ENCODE results near the gene GGCX. TPM values are rescaled to one million over a fixed set of nuclear protein-coding genes. Genes with fewer than 3 reads are reported as not detected.
"Not testable (repeated sequence)": the region's sequence is repeated elsewhere in the genome, so short reads cannot be mapped to it uniquely, and the experiment has no call there.

Gene GGCX
- polyA plus RNA-seq, 3 donors = 9.0 to 31.3 (median 25.5) TPM

DNA sequence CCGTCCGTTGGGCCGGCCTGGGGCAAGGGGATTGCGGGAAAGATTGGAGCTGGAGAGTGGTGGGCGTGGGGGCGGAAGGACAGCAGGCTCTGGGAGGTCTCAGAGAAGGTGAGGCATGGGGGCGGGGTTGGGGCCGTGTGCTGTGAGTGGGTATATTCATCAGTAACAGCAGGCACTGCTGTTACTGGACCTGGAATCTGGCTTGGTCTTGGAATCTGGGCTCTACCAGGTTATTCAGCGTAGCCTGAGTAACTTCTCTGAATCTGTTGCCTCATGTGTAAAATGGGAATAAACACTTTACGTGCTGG is 34.7 kb upstream of the GGCX start:
- WGBS, 3 donors = 0 to 2% (median 2%) methylated on average over 10 of the region's 10 CpGs
- H3K27ac ChIP-seq (ENCODE audit: low read depth, low read length) = peak overlapping the region; percentile 31

DNA sequence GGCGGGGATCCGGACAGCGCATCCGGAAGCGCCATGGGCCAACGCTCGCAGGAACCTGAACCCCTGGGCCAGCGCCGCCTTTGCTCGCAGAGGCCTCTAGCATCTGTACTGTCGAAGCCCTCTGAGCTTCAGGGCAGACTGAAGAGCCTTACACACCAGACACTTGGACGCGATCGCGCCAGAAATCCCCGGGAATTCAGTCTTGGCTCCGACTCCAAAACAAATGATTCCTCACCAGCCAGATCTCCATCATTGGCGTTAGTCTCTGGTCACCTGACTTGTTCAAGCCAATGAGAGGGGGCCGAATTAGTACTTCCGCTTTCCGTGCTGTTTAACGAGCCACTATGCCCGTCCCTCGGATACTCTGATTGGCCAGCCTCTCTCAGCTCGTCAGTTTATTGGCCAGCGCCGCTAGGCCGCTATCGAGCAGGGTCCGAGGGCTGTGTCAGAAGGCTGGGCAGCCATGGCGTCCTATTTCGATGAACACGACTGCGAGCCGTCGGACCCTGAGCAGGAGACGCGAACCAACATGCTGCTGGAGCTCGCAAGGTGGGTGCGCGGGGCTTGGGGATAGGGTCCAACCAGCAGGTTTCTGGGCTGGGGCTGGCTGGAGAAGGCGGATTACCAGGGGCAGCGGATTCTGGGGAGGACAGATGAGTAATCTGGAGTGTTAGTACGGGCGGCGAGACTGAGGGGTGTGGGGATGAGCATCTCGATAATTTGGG is 34.2 kb upstream of the GGCX start, which contains the start of gene RNF181:
Gene RNF181, plus strand, starts transcription at position 445 of the 725 bp plus-strand sequence. Its CDS starts 19 bp downstream, at position 464.
- H3K27ac ChIP-seq (ENCODE audit: low read depth, low read length) = peak within 1 kb of the TSS; percentile 60
- 0 to 1% (median 1%) methylated on average over 47 of the region's 47 CpGs for WGBS, 3 donors

DNA sequence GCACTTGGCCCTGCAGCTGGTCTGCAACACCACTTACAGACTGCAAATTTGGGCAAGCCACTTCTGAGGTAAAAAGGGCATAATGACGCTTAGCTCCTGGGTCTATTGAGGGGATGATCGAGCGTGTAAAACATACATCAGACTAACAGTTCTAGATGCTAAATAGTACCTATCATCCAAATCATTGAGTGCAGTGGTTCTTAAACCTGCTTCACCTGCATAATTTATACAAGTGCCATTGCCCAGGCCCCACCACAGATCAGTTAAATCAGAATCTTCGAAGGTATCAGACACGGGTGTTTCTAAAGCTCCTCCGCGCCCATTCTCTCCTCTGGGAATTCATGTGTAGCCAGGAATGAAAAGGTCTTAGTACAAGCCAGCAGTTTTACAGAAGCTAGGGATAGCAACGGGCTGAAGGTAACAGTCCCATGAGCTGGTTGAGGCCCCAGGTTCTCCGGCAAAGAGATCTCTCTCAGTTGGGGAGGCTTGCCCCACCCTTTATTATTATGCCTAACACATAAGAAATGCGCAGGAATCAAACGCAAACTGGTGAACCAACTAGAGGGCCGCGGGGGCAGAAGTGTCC is 33.5 kb upstream of the GGCX start:
- WGBS, 3 donors = 18 to 20% (median 18%) methylated on average over 13 of the region's 13 CpGs
- H3K27ac ChIP-seq (ENCODE audit: low read depth, low read length) = peak overlapping the region; percentile 60

DNA sequence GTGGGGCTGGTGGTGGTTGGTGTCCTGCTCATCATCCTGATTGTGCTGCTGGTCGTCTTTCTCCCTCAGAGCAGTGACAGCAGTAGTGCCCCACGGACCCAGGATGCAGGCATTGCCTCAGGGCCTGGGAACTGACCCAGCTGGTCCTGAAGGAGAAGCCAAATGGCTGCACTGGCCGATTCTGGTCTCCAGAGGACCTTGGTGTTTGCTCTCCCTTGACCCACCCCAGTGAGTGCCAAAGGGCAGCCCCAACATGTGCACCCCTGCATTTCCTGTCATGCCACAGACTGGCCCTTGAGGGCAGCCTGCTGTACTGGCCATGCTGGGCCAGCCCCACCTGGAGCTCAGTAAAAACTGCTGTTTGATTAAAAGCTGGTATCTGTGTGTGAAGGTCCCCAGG is 31.7 kb upstream of the GGCX start:
- H3K27ac ChIP-seq (ENCODE audit: low read depth, low read length) = no peak overlapping the region
- WGBS, 3 donors = 26 to 77% (median 59%) methylated on average over 3 of the region's 3 CpGs

DNA sequence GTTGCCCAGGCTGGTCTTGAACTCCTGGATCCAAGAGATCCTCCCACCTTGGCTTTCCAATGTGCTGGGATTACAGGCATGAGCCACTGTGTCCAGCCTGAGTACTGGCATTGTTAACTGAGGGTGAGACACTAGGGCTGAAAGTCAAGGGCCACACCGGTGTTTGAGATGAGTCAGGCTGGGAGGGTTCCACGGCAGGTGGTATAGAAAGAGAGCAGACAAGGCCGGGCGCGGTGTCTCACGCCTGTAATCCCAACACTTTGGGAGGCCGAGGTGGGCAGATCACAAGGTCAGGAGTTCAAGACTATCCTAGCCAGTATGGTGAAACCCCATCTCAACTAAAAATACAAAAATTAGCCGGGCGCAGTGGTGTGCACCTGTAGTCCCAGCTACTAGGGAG is 31.0 kb upstream of the GGCX start:
- 91 to 95% (median 94%) methylated on average over 9 of the region's 9 CpGs for WGBS, 3 donors
- not testable (repeated sequence) for H3K27ac ChIP-seq (ENCODE audit: low read depth, low read length)

DNA sequence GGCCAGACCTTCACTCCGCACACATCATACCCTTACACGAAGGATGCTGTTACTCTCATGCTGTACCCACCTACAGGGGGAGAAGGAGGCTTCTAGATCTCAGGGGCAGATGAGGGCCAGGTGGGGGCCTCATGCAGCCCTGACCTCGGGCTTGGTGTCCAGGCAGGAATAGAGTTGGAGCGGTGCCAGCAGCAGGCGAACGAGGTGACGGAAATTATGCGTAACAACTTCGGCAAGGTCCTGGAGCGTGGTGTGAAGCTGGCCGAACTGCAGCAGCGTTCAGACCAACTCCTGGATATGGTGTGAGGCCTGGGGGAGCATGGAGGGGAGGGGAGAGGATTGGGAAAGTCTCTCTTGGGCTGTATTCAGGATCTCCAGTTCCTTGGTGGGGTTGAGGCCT is 30.3 kb upstream of the GGCX start:
- H3K27ac ChIP-seq (ENCODE audit: low read depth, low read length) = no peak overlapping the region
- 63 to 81% (median 72%) methylated on average over 12 of the region's 12 CpGs for WGBS, 3 donors

DNA sequence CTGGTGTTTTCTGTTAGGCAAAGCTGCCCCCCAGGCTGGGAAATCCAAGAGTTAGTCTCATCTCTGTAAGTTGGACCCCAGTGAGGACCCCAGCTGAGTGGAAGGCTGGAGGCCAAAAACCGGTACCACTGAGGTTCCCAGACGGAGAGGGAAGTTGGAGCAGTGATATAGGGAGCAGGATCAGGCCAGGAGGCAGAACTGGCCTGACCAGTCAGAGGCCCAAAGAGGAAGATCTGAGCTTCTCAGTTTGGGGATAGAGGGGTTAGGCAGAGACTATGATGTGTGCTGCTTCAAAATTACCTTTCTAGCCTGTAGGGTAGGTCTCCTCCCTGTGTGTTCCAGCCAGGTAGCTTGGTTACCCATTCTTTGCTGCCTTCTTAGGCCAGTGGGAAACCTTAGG is 29.7 kb upstream of the GGCX start:
- H3K27ac ChIP-seq (ENCODE audit: low read depth, low read length) = no peak overlapping the region
- 57 to 79% (median 58%) methylated on average over 2 of the region's 2 CpGs for whole genome bisulfite sequencing, 3 donors

DNA sequence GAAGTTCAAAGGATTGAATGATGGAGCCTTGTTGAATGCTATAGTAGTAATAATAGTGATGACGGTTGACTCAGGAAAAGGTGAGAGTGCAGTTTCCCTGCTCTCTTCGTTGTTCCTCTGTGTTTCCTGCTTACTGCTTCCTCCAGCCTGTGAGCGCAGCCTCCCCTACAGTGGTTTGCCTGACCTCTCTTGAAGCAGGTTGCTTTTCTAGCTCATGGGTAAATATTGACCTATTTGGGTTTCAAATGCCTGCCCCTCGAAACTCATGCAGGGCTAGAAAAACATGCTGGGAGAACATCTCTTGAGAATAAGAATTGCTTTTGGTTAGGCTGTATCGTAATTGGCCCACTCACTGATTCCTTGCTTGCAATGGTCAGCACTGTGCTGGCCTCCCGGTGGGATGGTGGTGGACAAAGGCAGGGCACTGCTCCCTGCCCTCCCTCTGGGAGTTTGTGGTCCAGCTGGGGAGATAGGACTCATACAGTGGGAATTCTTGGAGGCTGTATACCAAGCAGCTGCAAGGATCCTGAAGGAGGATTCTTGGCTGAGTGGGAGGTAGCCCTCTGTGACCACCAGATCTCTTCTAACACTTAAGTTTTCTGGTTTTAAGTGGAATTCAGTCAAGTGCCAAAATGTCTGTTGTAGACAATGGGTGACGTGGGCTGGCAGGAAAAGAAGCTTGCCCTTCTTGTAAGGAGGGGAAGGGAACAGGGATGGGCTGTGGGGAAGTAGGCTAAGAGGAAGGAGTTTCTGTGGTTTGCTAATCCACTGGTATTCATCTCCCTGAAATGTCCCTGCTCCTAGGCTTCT is 28.9 kb upstream of the GGCX start:
- H3K27ac ChIP-seq (ENCODE audit: low read depth, low read length) = no peak overlapping the region
- 28 to 40% (median 29%) methylated on average over 7 of the region's 7 CpGs for WGBS, 3 donors

DNA sequence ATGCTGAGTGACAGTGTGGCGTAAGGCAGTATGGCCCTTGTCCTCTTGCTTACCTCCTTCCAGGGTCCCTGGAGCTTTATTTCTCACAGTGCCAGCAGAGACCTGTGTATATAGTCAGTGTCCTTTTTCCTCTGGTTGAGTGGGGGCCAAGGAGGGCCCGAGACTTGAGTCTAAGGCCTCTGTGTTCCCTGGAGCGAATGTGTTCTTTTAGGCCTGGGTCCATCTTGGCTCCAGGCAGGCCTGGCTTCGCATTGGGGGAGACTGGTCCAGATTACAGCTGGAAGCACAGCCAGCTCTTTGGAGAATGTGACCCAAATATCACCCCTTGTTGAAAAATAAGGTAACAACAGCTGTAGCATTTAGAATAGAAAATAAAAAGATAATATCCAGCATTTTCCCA is 27.9 kb upstream of the GGCX start:
- H3K27ac ChIP-seq (ENCODE audit: low read depth, low read length) = no peak overlapping the region
- 66 to 85% (median 73%) methylated on average over 4 of the region's 4 CpGs for WGBS, 3 donors

DNA sequence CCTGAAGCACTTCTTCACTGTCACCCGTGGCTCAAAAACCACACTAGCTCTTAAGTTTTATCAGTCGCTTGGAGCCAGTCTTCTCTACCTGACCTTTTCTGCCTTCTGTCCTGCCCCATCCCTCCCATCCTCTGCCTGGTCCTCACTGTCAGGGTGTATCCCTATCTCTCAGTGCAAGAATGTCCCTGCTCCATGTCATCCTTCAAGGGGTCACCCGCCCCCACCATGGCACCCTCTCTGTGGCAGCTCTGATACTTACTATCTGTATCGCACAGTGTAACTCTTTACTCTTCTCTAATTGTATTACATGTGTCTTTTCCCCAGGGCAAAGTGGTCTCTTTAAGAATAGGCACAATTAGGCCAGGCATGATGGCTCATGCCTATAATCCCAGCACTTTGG is 27.4 kb upstream of the GGCX start:
- H3K27ac ChIP-seq (ENCODE audit: low read depth, low read length) = no peak overlapping the region
- 68 to 88% (median 71%) methylated on average over 4 of the region's 4 CpGs for WGBS, 3 donors

DNA sequence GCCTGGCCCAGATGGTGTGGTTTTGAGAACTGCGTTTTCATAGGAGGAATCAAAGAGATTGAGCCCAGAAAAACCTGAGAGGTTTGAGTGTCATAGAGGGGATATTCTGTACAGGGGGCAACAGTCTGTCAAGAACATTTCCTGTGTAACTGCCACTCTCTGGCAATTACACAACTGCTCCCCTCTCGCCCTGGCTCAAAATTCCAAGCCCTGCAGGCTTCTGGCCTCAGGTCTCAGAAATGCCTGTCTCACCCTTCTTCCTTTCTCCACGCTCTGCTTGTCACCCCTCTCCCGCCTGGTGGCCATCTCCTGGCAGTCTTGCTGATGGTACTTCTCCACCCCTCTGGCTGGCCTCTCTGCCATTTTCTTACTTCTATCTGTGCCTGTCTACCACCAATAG is 26.9 kb upstream of the GGCX start:
- WGBS, 3 donors = 42 to 81% (median 52%) methylated on average over 4 of the region's 4 CpGs
- H3K27ac ChIP-seq (ENCODE audit: low read depth, low read length) = no peak overlapping the region

DNA sequence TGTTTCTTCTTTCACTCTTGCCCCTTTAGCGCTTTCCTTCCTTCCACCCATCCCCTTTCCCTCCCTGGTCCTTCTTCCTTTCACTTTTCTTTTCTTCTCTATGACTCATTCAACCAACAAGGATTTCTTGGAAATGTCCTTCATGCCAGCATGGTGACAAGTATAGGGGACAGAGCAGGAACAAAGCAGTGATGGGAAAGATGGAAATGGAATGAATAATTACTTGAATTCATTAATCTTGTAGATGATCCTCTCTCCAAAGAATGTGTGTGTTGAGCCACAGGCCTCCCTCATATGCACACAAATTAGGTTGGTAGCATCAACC is 24.4 kb upstream of the GGCX start:
- 29 to 88% (median 44%) methylated on average over 1 of the region's 1 CpG for WGBS, 3 donors
- H3K27ac ChIP-seq (ENCODE audit: low read depth, low read length) = peak overlapping the region; percentile 79

DNA sequence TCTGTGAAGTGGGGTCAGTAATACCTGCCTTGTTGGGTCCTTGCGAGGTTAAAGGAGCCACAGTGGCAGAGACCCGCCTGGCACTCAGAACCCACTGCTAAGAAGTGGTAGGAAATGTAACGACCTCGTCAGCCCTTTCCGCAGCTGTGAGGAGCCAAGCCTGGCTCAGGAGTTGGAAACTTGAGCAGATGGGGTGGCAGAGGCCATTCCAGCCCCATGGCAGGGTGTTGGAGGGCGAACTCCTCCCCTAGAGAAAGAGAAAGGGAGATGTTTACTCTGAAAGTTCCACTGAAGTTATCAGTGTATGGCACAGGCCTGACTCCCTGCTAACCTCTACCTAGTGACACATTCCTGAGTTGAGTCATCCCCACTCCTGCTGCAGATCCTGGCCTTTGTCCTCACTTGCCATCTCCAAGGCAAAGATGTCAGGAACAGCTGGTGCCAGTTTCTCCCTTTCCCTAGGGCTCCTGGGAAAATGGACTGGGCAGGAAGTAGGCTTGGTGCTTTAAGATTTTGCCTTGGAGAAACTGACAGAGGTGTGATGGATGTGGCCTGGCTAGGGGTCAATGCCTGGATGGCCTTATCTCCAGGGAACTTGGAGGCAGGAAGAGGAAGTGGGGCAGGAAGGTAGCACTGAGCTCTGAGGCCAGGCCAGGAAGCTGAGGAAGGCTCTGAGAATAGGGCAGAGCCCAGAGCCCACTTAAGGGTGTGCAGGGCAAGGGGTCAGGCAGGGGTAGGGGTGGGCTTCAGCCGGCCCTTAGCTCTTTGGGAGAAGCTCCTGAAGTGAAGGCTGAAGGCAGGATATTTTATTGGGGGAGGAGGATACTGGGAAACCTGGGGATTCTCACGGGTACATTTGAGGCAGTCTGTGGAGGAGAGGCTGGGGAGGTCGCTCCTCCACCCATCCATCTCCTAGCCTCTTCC is 23.8 kb upstream of the GGCX start:
- WGBS, 3 donors = 17 to 31% (median 18%) methylated on average over 9 of the region's 9 CpGs

DNA sequence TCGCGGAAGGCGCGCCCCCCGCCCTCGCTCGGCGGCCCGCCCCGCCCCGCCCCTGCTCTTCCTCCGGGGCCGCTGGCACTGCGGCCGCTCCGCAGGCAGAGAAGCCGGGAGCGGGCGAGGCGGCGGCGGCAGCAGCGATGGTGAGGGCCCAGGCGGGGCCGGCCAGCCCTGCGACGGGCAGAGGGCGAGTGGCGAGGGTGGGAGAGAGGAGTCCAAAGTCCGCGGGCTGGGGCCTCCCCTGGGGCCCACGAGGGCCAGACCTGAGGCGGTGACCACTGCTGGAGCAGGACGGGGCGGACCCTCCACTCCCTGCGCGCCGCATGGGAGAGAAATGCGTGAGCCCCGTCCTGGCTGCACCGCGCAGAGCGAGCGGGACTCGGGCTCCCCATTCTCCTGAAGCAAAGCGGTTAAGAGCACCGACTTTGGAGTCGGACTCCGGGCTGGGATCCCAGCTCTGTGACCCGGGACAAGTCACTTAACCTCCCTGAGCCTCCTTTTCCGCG is 23.1 kb upstream of the GGCX start, which contains the start of gene VAMP5:
Gene VAMP5, plus strand, starts transcription at position 78 of the 503 bp plus-strand sequence. Its CDS starts 60 bp downstream, at position 138.
- H3K27ac ChIP-seq (ENCODE audit: low read depth, low read length) = peak within 1 kb of the TSS; percentile 79
- 3 to 13% (median 4%) methylated on average over 40 to 52 of the region's 52 CpGs for WGBS, 3 donors

More for the DNA sequence above, 23.8 kb upstream of the GGCX start:
- peak overlapping the region; percentile 79 for H3K27ac ChIP-seq (ENCODE audit: low read depth, low read length)

DNA sequence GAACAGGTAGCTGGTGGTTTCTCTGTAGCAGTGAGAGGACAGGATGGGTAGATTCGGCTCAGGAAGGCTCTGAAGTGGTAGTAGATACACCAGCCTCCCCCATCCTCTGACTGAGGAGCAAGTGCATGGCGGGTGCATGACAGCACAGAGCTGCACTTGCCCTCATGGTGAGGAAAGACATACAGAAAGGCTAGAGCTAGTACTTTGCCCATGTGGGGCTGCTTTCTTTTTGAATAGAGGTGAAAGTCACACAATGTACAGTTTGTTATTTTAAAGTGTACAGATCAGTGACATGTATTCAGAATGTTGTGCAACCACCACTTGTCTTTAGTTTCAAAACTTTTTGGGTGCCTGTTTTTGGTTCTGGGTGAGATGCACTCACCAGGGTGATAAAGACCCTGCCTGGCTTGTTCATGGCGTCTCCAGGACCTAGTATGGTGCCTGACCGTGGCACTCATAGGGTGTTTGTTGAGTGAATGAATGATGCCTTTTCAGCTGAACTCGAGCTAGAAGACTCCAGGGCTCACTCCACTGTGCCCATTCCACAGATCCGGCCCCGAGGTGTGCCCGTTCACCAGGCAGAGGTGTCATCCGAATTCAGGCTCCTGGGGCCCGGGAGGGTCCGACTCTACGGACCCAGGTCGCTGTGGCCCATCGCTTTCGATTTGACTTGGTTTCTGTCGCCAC is 22.5 kb upstream of the GGCX start:
- H3K27ac ChIP-seq (ENCODE audit: low read depth, low read length) = no peak overlapping the region
- 17 to 61% (median 20%) methylated on average over 9 to 16 of the region's 16 CpGs for WGBS, 3 donors

DNA sequence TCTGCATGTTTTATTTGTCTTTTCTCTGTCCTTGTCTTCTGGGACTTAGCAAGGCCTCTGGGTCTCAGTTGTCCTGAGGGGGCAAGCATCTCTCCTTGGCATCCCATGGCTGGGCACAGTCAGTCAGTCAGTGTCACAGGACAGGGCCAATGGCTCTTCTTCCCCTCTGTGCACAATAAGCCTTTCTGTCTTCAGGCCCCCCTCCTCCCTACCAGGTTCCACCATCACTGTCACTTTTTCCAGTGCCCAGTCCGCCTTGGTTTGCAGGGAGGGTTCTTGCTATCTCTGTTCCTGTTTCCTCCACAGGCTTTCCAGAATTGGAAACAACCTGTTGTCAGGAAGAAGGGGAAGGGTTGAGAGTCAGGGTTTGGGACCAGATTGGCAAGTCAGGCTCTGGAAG is 21.2 kb upstream of the GGCX start:
- WGBS, 3 donors = 47 to 67% (median 55%) methylated on average over 1 of the region's 1 CpG

DNA sequence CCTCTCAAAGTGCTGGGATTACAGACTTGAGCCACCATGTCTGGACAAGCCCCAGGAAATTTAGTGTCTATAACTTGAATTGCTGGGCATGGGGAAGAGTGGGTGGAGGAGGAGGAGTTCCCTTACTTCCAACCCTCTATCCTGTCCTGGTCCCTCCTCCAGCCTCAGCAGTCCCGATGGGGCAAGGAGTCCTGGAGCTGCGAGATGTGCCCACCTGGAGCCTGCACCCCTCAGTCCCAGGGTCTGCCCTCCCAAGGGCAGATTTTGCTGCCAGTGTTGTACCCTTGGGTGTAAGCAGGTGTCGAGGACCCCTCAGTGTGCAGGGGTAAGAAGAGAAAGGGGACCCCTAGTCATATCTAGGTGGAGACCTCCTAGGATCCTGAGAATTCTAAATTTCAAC is 18.9 kb upstream of the GGCX start:
- WGBS, 3 donors = 75 to 92% (median 79%) methylated on average over 3 of the region's 3 CpGs
- no peak overlapping the region for H3K27ac ChIP-seq (ENCODE audit: low read depth, low read length)

More for the DNA sequence above, 21.2 kb upstream of the GGCX start:
- no peak overlapping the region for H3K27ac ChIP-seq (ENCODE audit: low read depth, low read length)

Data from adipose tissue (tissue), 3 donors.